T-cell (primary cell): ENCODE measurements around the gene COL18A1. TPM values are rescaled to one million over a fixed set of nuclear protein-coding genes. Genes with fewer than 3 reads are reported as not detected.
"Not testable (repeated sequence)": the region's sequence is repeated elsewhere in the genome, so short reads cannot be mapped to it uniquely, and the experiment has no call there.

Experiments
- ATAC-seq, 4 experiments: fragments of 200-7000 bp in 3 of 4; fragments of 150-1000 bp in 1 of 4; cut with Tn5 transposase; replicated peaks in 1 of 4; 1 replicate in 3 of 4; 2 replicates in 1 of 4; pipeline ENCODE4 v1.10.0; 2021; ENCODE audit warnings: moderate library complexity in 3 of 4, mild to moderate bottlenecking in 2 of 4, moderate number of reproducible peaks in 1 of 4
- CTCF ChIA-PET, 2 donors: fragments of 300-600 bp; sonication (Branson Sonifier 250); formaldehyde crosslinking; loops; one replicate each; lab custom pipeline; 2022; ENCODE audit warnings: antibody characterized with exemption in 2 of 2; lab: Charles Lee
- POLR2A ChIA-PET, 2 donors: fragments of 300-600 bp; sonication (Branson Sonifier 250); formaldehyde crosslinking; loops; one replicate each; lab custom pipeline; 2022; ENCODE audit warnings: antibody characterized with exemption in 2 of 2; lab: Charles Lee
- DNase-seq, 35 experiments: peaks; one replicate each; pipeline versions ENCODE4 v3.0.0 to v3.0.0-alpha.2; 2013 to 2023
- H3K27ac ChIP-seq: one replicate; pipeline ENCODE4 v1.5.1; 2013; ENCODE audit warnings: low read length
- H3K27me3 ChIP-seq, 2 experiments: replicated peaks in 1 of 2; 1 replicate in 1 of 2; 2 replicates in 1 of 2; pipeline versions ENCODE4 v1.6.1 to v1.7.0; 2013; ENCODE audit warnings: low read length in 1 of 2, mixed read lengths in 1 of 2; ENCODE audit not compliant: control insufficient read depth in 2 of 2, insufficient read depth in 2 of 2; ENCODE audit errors: extremely low read depth in 1 of 2
- H3K36me3 ChIP-seq, 2 donors: 1 replicate in 1 of 2; 2 replicates in 1 of 2; pipeline versions ENCODE4 v1.6.1 to v1.7.0; 2013; ENCODE audit warnings: low read length in 1 of 2; ENCODE audit not compliant: control insufficient read depth in 2 of 2, insufficient read depth in 1 of 2; ENCODE audit errors: extremely low read depth in 1 of 2
- H3K4me1 ChIP-seq, 2 experiments: 1 replicate in 1 of 2; 2 replicates in 1 of 2; pipeline versions ENCODE4 v1.6.1 to v1.7.0; 2013; ENCODE audit warnings: low read length in 2 of 2, mixed read lengths in 1 of 2; ENCODE audit not compliant: insufficient read depth in 2 of 2, control insufficient read depth in 1 of 2; ENCODE audit errors: extremely low read depth in 1 of 2
- H3K4me3 ChIP-seq, 2 donors: 1 replicate in 1 of 2; 2 replicates in 1 of 2; pipeline versions ENCODE4 v1.5.1 to v1.7.0; 2013; ENCODE audit warnings: mild to moderate bottlenecking in 2 of 2, low read length in 1 of 2, moderate library complexity in 1 of 2; ENCODE audit not compliant: control insufficient read depth in 1 of 2; ENCODE audit errors: extremely low read depth in 1 of 2
- H3K9me3 ChIP-seq: 2 replicates; pipeline ENCODE4 v1.7.0; 2013
- H3K27ac Mint-ChIP-seq, 2 donors: one replicate each; pipeline ENCODE4 v1.8.0; 2020 to 2021; ENCODE audit warnings: mild to moderate bottlenecking in 2 of 2, mixed read lengths in 2 of 2
- H3K27me3 Mint-ChIP-seq, 2 donors: one replicate each; pipeline ENCODE4 v1.8.0; 2021 to 2022; ENCODE audit warnings: mixed read lengths in 2 of 2
- H3K36me3 Mint-ChIP-seq: one replicate; pipeline ENCODE4 v1.8.0; 2021; ENCODE audit warnings: mixed read lengths
- H3K4me1 Mint-ChIP-seq, 3 donors: one replicate each; pipeline ENCODE4 v1.8.0; 2020 to 2022; ENCODE audit warnings: mixed read lengths in 3 of 3, mild to moderate bottlenecking in 1 of 3
- H3K4me3 Mint-ChIP-seq, 3 donors: one replicate each; pipeline ENCODE4 v1.8.0; 2020 to 2022; ENCODE audit warnings: mild to moderate bottlenecking in 3 of 3, mixed read lengths in 3 of 3, moderate library complexity in 3 of 3
- H3K9me3 Mint-ChIP-seq, 3 donors: one replicate each; pipeline ENCODE4 v1.8.0; 2020 to 2022; ENCODE audit warnings: mixed read lengths in 3 of 3
- WGBS: methylation state at CpG from one replicate; pipeline ENCODE4 v1.1.5; 2013; ENCODE audit warnings: missing lambda C conversion rate; ENCODE audit not compliant: insufficient coverage; 5-methylcytosine and 5-hydroxymethylcytosine counted together
- total RNA-seq, 35 experiments: library from RNA in 6 of 35; stranded (reverse) in 6 of 35; fragments of 120-200 nt in 1 of 35; gene quantifications; one replicate each; pipeline versions ENCODE4 v1.2.1 to v1.2.4 and lab custom pipeline; 2013 to 2026

The COL18A1 gene
- total RNA-seq, 5 donors from 2014 or later (not counting 1 experiment from before 2014, with no cell fraction given) = 7.2 to 53.8 (median 10.5) TPM

DNA sequence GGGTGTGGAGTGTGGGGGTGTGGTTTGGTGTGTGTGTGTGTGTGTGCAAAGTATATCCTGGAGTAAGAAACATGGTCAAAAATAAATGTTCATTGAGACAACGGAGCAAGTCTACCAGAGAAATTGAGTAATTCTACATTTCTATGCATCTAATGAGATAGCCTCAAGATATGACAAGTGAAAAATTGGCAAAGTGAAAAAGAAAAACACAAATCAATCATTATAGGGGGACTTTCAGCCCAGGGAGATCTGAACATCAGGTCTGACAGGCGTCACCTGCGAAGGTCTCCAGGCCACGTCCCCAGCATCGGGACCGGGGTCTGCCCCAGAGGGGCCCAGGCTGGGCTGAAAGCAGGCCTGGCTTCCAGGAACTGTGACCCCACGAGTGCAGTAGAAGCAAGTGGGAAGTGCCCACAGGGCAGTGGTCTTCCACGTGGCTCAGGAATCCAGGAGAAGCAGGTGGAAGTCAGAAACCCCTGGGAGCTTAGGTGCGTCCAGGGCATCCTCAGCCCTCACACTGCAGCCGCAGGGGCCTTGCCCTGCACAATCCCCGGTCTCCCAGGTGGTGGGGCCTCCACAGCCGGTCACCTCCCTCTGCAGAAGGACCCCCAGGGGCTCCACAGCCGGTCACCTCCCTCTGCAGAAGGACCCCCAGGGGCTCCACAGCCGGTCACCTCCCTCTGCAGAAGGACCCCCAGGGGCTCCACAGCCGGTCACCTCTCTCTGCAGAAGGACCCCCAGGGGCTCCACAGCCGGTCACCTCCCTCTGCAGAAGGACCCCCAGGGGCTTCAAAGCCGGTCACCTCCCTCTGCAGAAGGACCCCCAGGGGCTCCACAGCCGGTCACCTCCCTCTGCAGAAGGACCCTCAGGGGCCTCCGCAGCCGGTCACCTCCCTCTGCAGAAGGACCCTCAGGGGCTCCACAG, 96.4 kb downstream of the COL18A1 start:
- H3K4me3 ChIP-seq, H3K27ac Mint-ChIP-seq, H3K36me3 Mint-ChIP-seq, H3K4me3 Mint-ChIP-seq, H3K27me3 ChIP-seq, ATAC-seq, H3K9me3 ChIP-seq, H3K4me1 ChIP-seq, H3K27ac ChIP-seq, H3K4me1 Mint-ChIP-seq, H3K27me3 Mint-ChIP-seq, DNase-seq, CTCF ChIA-PET, POLR2A ChIA-PET, H3K9me3 Mint-ChIP-seq: not testable (repeated sequence)
- 66% methylated on average over 6 of the region's 20 CpGs for WGBS
- peaks cover 5 to 10% of the 10 kb centered on the region in 2 donors for H3K36me3 ChIP-seq

DNA sequence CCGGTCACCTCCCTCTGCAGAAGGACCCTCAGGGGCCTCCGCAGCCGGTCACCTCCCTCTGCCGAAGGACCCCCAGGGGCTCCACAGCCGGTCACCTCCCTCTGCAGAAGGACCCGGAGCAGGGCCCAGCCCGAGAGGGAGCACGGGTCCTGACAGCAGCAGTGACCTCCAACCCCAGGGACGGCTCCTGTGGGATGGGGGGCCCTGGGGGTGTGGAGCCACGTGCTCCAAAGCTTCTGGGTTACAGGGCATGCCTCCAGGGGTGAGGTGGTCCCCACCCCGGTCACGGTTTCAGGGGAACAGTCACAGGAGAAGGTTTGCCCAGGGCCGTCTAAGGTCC, 97.0 kb downstream of the COL18A1 start:
- Mint-ChIP-seq H3K27me3 (no peaks in the 10 kb centered on the region), H3K27ac (no peak overlapping the region), H3K36me3 (peaks cover 5% of the 10 kb centered on the region), H3K4me1 (peaks cover 0 to 6% (median 5%) of the 10 kb centered on the region in 3 donors), H3K4me3 (no peak overlapping the region), H3K9me3 (peaks cover 0 to 7% (median 0%) of the 10 kb centered on the region in 3 donors)
- Histone ChIP-seq H3K27ac (no peak overlapping the region), H3K9me3 (no peaks in the 10 kb centered on the region), H3K4me3 (no peak overlapping the region), H3K36me3 (peaks cover 3 to 9% of the 10 kb centered on the region in 2 donors), H3K4me1 (no peaks in the 10 kb centered on the region), H3K27me3 (peaks cover 0 to 2% of the 10 kb centered on the region in 2 experiments)
- WGBS = 92% methylated on average over 4 of the region's 13 CpGs
- no peak for DNase-seq
- ChIA-PET CTCF (no interaction called here), POLR2A (no interaction called here)
- no peak for ATAC-seq

DNA sequence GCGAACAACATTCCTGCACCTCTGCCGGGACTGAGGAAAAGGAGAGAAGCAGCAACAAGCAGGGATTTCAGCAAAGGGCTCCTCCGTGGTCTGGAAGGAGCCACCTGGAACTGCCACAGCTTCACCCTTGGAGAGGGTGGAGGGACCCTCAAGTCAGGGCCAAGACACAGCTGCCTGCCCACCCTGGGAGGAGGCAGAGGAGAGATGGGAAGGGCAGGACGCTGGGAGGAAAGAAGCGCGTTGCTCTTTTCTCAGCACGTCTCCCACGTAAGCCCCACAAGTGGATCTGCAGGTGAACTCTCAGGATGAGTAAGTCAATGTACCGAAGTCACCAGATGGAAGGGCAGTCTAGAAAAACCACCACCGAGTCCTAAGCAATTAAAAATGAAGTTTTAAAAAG, 97.6 kb downstream of the COL18A1 start:
- no peak for DNase-seq

DNA sequence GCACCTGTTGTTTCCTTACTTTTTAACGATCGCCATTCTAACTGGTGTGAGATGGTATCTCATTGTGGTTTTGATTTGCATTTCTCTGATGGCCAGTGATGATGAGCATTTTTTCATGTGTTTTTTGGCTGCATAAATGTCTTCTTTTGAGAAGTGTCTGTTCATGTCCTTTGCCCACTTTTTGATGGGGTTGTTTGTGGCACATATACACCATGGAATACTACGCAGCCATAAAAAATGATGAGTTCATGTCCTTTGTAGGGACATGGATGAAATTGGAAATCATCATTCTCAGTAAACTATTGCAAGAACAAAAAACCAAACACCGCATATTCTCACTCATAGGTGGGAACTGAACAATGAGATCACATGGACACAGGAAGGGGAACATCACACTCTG, 98.3 kb downstream of the COL18A1 start:
- DNase-seq, H3K36me3 ChIP-seq, H3K27ac Mint-ChIP-seq, H3K9me3 Mint-ChIP-seq, ATAC-seq, H3K36me3 Mint-ChIP-seq, H3K9me3 ChIP-seq, H3K4me1 ChIP-seq, H3K27me3 Mint-ChIP-seq, H3K27me3 ChIP-seq, H3K4me3 ChIP-seq, H3K27ac ChIP-seq, H3K4me1 Mint-ChIP-seq, POLR2A ChIA-PET, CTCF ChIA-PET, H3K4me3 Mint-ChIP-seq: not testable (repeated sequence)
- WGBS = no CpG with 5 or more reads among the region's 4 CpGs

More for the DNA sequence above, 97.6 kb downstream of the COL18A1 start:
- H3K36me3 Mint-ChIP-seq = peaks cover 5% of the 10 kb centered on the region
- H3K27ac ChIP-seq = no peak overlapping the region
- H3K4me3 ChIP-seq = no peak overlapping the region
- 89% methylated on average over 5 of the region's 10 CpGs for WGBS
- POLR2A ChIA-PET = no interaction called here
- no peaks in the 10 kb centered on the region for H3K27me3 Mint-ChIP-seq
- no peak for ATAC-seq
- no peaks in the 10 kb centered on the region for H3K9me3 ChIP-seq
- H3K4me1 Mint-ChIP-seq = peaks cover 0 to 6% (median 5%) of the 10 kb centered on the region in 3 donors
- peaks cover 0 to 7% (median 0%) of the 10 kb centered on the region in 3 donors for H3K9me3 Mint-ChIP-seq
- no peaks in the 10 kb centered on the region for H3K4me1 ChIP-seq
- no peak overlapping the region for H3K4me3 Mint-ChIP-seq
- H3K27ac Mint-ChIP-seq = no peak overlapping the region
- H3K27me3 ChIP-seq = peaks cover 0 to 2% of the 10 kb centered on the region in 2 experiments
- H3K36me3 ChIP-seq = peaks cover 2 to 3% of the 10 kb centered on the region in 2 donors
- CTCF ChIA-PET = no interaction called here

DNA sequence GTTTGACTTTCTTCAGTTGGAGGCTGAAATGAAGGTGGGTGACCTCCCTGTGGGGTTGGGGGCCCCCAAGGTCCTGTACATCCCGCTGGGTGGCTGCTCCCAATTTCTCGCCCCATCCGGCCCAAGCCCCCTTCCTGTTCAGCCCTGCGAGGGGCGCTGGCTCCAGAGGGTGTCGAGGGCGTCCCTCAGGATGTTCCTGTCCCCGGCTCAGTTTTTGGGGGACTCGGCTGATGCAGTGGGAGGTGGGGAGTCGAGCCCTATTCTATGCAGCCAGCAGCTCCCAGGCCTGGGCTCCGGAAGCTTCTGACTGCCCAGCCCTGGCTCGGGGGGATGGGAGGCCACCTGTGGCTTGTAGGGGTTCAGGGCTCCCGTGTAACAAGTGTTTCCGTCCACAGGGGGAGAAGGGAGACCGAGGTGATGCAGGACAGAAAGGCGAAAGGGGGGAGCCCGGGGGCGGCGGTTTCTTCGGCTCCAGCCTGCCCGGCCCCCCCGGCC, 99.1 kb downstream of the COL18A1 start:
- H3K27me3 Mint-ChIP-seq = no peaks in the 10 kb centered on the region
- H3K4me1 Mint-ChIP-seq = peaks cover 0 to 4% (median under 1%) of the 10 kb centered on the region in 3 donors
- Histone ChIP-seq H3K9me3 (no peaks in the 10 kb centered on the region), H3K36me3 (no peaks in the 10 kb centered on the region), H3K4me1 (no peaks in the 10 kb centered on the region), H3K27ac (no peak overlapping the region), H3K27me3 (peaks cover 0 to 2% of the 10 kb centered on the region in 2 experiments), H3K4me3 (no peak overlapping the region)
- DNase-seq = no peak
- H3K9me3 Mint-ChIP-seq = peaks cover 0 to 7% (median 0%) of the 10 kb centered on the region in 3 donors
- ChIA-PET POLR2A (no interaction called here), CTCF (no interaction called here)
- no peak overlapping the region for H3K27ac Mint-ChIP-seq
- no peak for ATAC-seq
- 84% methylated on average over 22 of the region's 22 CpGs for WGBS
- H3K36me3 Mint-ChIP-seq = peaks cover under 1% of the 10 kb centered on the region
- no peak overlapping the region for H3K4me3 Mint-ChIP-seq

DNA sequence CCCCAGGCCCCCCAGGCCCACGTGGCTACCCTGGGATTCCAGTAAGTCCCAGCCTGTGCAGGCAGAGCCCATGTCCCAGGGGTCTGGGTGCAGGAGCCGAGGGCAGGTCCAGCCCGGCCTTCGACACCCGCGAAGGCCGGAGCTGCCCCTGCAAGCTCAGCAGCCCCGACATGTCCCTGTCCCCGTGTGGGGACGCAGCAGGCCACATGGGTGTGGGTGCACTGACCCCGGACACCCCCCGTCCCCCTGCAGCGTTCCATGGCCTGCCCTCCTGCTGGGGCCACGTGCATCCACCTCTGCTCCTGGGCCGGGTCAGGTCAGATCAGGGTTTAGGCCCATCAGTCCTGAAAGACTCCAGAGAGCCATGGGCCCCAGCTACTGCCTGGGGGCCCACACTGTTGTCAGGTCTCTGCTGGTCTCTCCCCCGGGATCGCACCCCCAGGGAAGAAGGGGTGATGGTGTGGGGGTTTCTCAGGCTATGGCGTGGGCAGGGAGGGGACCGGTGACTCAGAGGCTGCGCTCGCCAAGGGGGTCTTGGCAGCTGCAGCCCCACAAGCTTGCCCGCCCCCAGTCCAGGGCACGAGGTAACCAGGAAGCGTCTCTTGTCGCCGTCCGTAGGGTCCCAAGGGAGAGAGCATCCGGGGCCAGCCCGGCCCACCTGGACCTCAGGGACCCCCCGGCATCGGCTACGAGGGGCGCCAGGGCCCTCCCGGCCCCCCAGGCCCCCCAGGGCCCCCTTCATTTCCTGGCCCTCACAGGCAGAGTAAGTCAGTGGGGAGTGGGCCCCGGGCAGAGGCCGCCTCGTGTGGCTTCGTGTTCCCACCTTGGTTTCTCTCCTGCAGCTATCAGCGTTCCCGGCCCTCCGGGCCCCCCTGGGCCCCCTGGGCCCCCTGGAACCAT, 99.8 kb downstream of the COL18A1 start:
- 86% methylated on average over 31 of the region's 41 CpGs for WGBS
- CTCF ChIA-PET = no interaction called here
- ATAC-seq (no peak), DNase-seq (no peak)
- H3K27me3 Mint-ChIP-seq = no peaks in the 10 kb centered on the region
- no peak overlapping the region for H3K27ac Mint-ChIP-seq
- peaks cover 0 to 7% (median 0%) of the 10 kb centered on the region in 3 donors for H3K9me3 Mint-ChIP-seq
- H3K9me3 ChIP-seq = no peaks in the 10 kb centered on the region
- H3K4me1 Mint-ChIP-seq = peaks cover 0 to 1% (median 0%) of the 10 kb centered on the region in 3 donors
- POLR2A ChIA-PET = no interaction called here
- peaks cover 0 to 2% of the 10 kb centered on the region in 2 experiments for H3K27me3 ChIP-seq
- no peaks in the 10 kb centered on the region for H3K4me1 ChIP-seq
- H3K4me3 ChIP-seq = no peak overlapping the region
- no peaks in the 10 kb centered on the region for H3K36me3 ChIP-seq
- no peaks in the 10 kb centered on the region for H3K36me3 Mint-ChIP-seq
- no peak overlapping the region for H3K4me3 Mint-ChIP-seq
- no peak overlapping the region for H3K27ac ChIP-seq
